Measurements from ENCODE around the gene NR2F2.

The NR2F2 gene

GRCh38 chr15:96330450-96331143 lies at the start of gene NR2F2:
NR2F2 (plus strand) TSS chr15:96330700; CDS start chr15:96332106, 1,406 bp downstream.
- no peak for DNase-seq (ENCODE audit: low read depth)

- no peak for DNase-seq (ENCODE audit: low read depth)
Measured at GRCh38 chr15:96285305-96285704, 45.2 kb upstream of the NR2F2 start.

- no peak for DNase-seq (ENCODE audit: low read depth)
Measured at GRCh38 chr15:96285729-96286254, 44.7 kb upstream of the NR2F2 start.

- no peak for DNase-seq (ENCODE audit: low read depth)
Measured at GRCh38 chr15:96290679-96291078, 39.8 kb upstream of the NR2F2 start.

- no peak for DNase-seq (ENCODE audit: low read depth)
Measured at GRCh38 chr15:96292635-96293034, 37.9 kb upstream of the NR2F2 start.

- no peak for DNase-seq (ENCODE audit: low read depth)
Measured at GRCh38 chr15:96293441-96293840, 37.1 kb upstream of the NR2F2 start.

- no peak for DNase-seq (ENCODE audit: low read depth)
Measured at GRCh38 chr15:96294766-96295165, 35.7 kb upstream of the NR2F2 start.

GRCh38 chr15:96296264-96296663 lies 34.2 kb upstream of the NR2F2 start:
- DNase-seq (ENCODE audit: low read depth) = no peak

- DNase-seq (ENCODE audit: low read depth) = no peak
Measured at GRCh38 chr15:96297783-96298182, 32.7 kb upstream of the NR2F2 start.

- DNase-seq (ENCODE audit: low read depth) = no peak
Measured at GRCh38 chr15:96298217-96298616, 32.3 kb upstream of the NR2F2 start.

- no peak for DNase-seq (ENCODE audit: low read depth)
Measured at GRCh38 chr15:96300836-96301235, 29.7 kb upstream of the NR2F2 start.

- no peak for DNase-seq (ENCODE audit: low read depth)
Measured at GRCh38 chr15:96303503-96304056, 26.9 kb upstream of the NR2F2 start.

GRCh38 chr15:96304839-96305238 lies 25.7 kb upstream of the NR2F2 start:
- DNase-seq (ENCODE audit: low read depth) = no peak

GRCh38 chr15:96306321-96306720 lies 24.2 kb upstream of the NR2F2 start:
- no peak for DNase-seq (ENCODE audit: low read depth)

GRCh38 chr15:96307856-96308394 lies 22.6 kb upstream of the NR2F2 start:
- DNase-seq (ENCODE audit: low read depth) = no peak

- DNase-seq (ENCODE audit: low read depth) = no peak
Measured at GRCh38 chr15:96309143-96309660, 21.3 kb upstream of the NR2F2 start.

GRCh38 chr15:96311256-96311955 lies 19.1 kb upstream of the NR2F2 start:
- no peak for DNase-seq (ENCODE audit: low read depth)

GRCh38 chr15:96311956-96312294 lies 18.6 kb upstream of the NR2F2 start:
- DNase-seq (ENCODE audit: low read depth) = no peak

- no peak for DNase-seq (ENCODE audit: low read depth)
Measured at GRCh38 chr15:96312641-96313335, 17.7 kb upstream of the NR2F2 start.

GRCh38 chr15:96314518-96314917 lies 16.0 kb upstream of the NR2F2 start:
- DNase-seq (ENCODE audit: low read depth) = no peak

GRCh38 chr15:96314963-96315362 lies 15.5 kb upstream of the NR2F2 start:
- DNase-seq (ENCODE audit: low read depth) = no peak

- no peak for DNase-seq (ENCODE audit: low read depth)
Measured at GRCh38 chr15:96316953-96317629, 13.4 kb upstream of the NR2F2 start.
